AML-193 (cell line): ENCODE data around the gene UBA1.
A peak's percentile ranks its signal among the peaks of the same experiment; 100 is the strongest.

Experiments used
- DNase-seq, 2 experiments: peaks; one replicate each; lab custom pipeline; 2025; lab: John Stamatoyannopoulos, UW

Gene UBA1

GRCh38 chrX:47189906-47190305 is 3.7 kb upstream of the UBA1 start:
- no peak for DNase-seq

GRCh38 chrX:47190445-47191269 is 3.0 kb upstream of the UBA1 start:
- DNase-seq, result peak; percentile 65 to 68

- no peak for DNase-seq
Measured at GRCh38 chrX:47191331-47191730, 2.3 kb upstream of the UBA1 start.

GRCh38 chrX:47191806-47192401 is 1.7 kb upstream of the UBA1 start:
- peak; percentile 3 to 14 for DNase-seq

- peak in 1 of 2 experiments; percentile 7 for DNase-seq
Measured at GRCh38 chrX:47194194-47194787, 662 bp downstream of the UBA1 start.

GRCh38 chrX:47196098-47196497 is 2.5 kb downstream of the UBA1 start:
- no peak for DNase-seq

GRCh38 chrX:47197526-47197925 is 3.9 kb downstream of the UBA1 start:
- no peak for DNase-seq

GRCh38 chrX:47198026-47198686 is 4.5 kb downstream of the UBA1 start:
- no peak for DNase-seq

GRCh38 chrX:47198687-47199080 is 5.1 kb downstream of the UBA1 start:
- no peak for DNase-seq

- DNase-seq, result no peak
Measured at GRCh38 chrX:47199286-47199685, 5.7 kb downstream of the UBA1 start.

- no peak for DNase-seq
Measured at GRCh38 chrX:47200385-47201150, 6.9 kb downstream of the UBA1 start.

GRCh38 chrX:47201345-47201944 is 7.8 kb downstream of the UBA1 start:
- DNase-seq, result no peak

- no peak for DNase-seq
Measured at GRCh38 chrX:47202316-47202715, 8.7 kb downstream of the UBA1 start.

GRCh38 chrX:47202877-47203276 is 9.2 kb downstream of the UBA1 start:
- DNase-seq, result no peak

- DNase-seq, result no peak
Measured at GRCh38 chrX:47204970-47205369, 11.3 kb downstream of the UBA1 start.

- DNase-seq, result no peak
Measured at GRCh38 chrX:47206316-47206715, 12.7 kb downstream of the UBA1 start.

GRCh38 chrX:47208108-47208507 is 14.5 kb downstream of the UBA1 start:
- DNase-seq, result no peak

GRCh38 chrX:47209508-47210238 is 16.0 kb downstream of the UBA1 start:
- DNase-seq, result no peak

- no peak for DNase-seq
Measured at GRCh38 chrX:47210661-47211425, 17.2 kb downstream of the UBA1 start.
